Fibroblast of the aortic adventitia (primary cell): Measurements from ENCODE around the gene ABTB2. TPM values are rescaled to one million over a fixed set of nuclear protein-coding genes. Genes with fewer than 3 reads are reported as not detected.

ENCODE experiments used
- DNase-seq: peaks from one replicate; pipeline ENCODE4 v3.0.0-alpha.2; 2010; ENCODE audit warnings: low read depth
- H3K4me3 ChIP-seq: 2 replicates; pipeline ENCODE4 v1.5.1; 2011; ENCODE audit warnings: low read depth, mild to moderate bottlenecking, control low read depth, low read length, moderate library complexity
- total RNA-seq: library from RNA; depleted of rRNA; stranded (reverse); fragments of >200 nt; gene quantifications from 2 replicates; pipeline ENCODE4 v1.2.3, GENCODE V29; 2012; ENCODE audit warnings: low replicate concordance
- TF ChIP-seq, protein P1 (sequence below): IDR thresholded peaks from 2 replicates; pipeline ENCODE4 v1.5.1; 2011; ENCODE audit warnings: mild to moderate bottlenecking, low read length, control low read depth, inconsistent platforms; ENCODE audit not compliant: insufficient read depth

ABTB2 gene
- total RNA-seq, 1 donor: 1.7 TPM

DNA sequence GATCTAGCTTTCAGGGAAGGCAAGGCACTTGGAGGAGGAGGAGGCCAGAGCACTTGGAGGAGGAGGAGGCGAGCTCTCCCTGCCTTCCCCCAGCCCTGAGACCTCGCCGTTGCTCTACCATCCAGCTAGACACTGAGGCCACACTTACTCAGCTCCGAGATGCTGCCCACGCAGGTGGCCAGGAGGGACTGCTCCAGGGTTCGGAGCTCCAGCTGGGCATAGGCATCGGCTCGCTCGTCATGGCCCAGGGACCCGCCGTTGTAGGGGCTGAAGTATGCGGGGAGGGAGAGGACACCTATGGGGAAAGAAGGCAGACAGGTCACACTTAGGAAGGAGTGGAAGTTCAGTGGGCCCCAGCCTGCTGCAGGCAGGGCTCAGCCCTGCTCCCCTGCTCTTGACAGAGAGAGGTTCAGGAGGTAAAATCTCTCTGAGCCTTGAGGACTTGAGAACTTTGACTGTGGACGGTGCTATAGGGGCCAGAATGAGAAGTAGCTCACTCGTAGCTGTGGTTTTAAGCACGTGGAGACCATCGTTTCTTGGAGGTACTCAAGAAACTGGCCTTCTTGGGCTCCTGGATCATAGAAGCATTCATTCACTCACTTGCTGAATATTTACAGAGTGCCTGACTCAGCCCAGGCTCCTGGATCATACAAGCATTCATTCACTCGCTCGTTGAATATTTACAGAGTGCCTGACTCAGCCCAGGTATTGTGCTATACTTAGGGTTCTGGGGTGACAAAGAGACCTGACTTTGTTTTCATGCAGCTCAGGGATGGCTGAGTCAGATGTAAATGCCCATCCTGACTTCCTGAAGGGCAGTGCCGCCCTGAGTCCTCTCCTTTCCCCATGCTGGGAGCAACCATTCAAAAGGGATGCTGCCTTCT lies 153.2 kb downstream of the ABTB2 start:
- no peak overlapping the region for H3K4me3 ChIP-seq
- TF ChIP-seq, protein P1, sequence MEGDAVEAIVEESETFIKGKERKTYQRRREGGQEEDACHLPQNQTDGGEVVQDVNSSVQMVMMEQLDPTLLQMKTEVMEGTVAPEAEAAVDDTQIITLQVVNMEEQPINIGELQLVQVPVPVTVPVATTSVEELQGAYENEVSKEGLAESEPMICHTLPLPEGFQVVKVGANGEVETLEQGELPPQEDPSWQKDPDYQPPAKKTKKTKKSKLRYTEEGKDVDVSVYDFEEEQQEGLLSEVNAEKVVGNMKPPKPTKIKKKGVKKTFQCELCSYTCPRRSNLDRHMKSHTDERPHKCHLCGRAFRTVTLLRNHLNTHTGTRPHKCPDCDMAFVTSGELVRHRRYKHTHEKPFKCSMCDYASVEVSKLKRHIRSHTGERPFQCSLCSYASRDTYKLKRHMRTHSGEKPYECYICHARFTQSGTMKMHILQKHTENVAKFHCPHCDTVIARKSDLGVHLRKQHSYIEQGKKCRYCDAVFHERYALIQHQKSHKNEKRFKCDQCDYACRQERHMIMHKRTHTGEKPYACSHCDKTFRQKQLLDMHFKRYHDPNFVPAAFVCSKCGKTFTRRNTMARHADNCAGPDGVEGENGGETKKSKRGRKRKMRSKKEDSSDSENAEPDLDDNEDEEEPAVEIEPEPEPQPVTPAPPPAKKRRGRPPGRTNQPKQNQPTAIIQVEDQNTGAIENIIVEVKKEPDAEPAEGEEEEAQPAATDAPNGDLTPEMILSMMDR: no peak
- no peak for DNase-seq

DNA sequence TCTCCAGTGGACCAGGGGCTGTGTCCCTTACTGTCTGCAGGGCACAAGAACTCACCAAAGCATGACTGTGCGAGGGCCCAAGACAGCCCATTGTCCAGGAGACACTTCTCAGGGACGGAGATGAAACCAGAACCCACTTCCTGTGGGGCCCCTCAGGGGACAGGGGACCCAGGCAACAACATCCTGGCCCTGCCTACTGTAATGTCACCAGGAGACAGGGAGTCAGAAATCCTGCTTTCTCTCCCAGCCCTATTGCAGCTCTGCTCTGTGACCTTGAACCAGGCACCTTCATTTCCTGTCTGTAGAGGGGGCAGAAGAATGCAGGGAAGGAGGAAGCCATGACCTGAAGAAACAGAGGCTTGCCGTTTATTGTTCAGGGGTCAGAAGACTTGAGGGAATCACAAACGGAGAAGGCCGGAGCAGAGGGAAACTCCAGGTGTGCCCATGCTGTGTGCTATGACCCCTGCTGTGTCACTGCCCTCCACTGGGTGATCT lies 154.4 kb downstream of the ABTB2 start:
- TF ChIP-seq, protein P1: no peak
- no peak overlapping the region for H3K4me3 ChIP-seq
- DNase-seq: no peak

DNA sequence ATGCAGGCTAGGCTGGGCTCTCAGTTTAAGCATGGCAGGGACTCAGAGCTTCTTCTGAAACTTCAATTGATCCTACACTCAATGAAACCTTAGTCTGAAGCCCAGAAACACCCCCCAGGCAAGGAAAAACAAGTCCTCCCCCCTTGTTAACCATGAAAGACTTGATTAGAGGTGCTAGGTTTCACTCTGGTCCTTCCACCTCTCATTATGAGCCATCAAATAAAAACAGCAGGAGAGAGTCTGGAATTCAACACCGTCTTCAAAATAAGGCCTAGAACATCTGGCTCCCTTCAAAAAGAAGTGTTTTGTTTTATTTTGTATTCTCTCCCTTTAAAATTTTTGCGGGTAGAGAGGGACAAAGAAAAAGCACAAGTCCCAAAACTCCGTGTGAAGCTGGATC lies 156.7 kb downstream of the ABTB2 start:
- H3K4me3 ChIP-seq: no peak overlapping the region
- TF ChIP-seq, protein P1: no peak
- no peak for DNase-seq

DNA sequence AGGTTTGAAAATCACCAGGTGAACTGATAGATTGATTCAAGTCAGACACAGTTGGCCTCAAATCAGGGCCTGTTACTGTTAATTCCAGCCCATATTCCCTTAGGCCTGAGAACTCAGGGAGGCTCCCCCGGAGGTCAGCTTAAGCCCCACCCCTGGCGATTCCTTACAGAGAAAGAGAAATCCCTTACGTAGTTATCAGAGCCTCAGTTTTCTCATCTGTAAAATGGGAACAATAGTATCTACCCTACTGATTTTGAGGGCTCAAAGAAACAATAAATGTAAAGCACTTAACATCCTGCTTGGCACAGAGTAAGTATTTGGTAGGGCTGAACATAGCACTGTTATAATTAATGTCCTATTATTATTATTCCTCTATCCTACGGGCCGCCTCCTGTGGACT lies 158.3 kb downstream of the ABTB2 start:
- no peak overlapping the region for H3K4me3 ChIP-seq
- no peak for DNase-seq
- TF ChIP-seq, protein P1: no peak

DNA sequence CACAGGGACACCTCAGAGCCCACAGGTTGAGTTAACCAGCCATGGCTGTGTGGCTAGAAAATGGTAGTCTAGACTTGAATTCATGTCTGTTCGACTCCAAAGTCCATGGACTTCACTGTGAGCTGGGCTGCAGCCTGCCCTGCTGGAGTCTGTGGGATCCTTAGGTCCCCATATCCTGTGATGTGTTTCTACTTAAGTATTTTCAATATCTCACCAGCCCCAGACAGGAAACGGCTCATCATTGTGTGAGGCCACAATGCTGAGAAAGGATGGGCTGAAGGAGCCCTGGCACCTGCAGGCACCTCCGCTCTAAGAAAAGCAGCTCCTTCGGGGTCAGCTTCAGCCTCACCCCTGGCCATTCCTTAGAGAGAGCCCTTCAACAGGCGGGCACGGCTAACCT lies 159.3 kb downstream of the ABTB2 start:
- no peak for DNase-seq
- TF ChIP-seq, protein P1: no peak
- no peak overlapping the region for H3K4me3 ChIP-seq

DNA sequence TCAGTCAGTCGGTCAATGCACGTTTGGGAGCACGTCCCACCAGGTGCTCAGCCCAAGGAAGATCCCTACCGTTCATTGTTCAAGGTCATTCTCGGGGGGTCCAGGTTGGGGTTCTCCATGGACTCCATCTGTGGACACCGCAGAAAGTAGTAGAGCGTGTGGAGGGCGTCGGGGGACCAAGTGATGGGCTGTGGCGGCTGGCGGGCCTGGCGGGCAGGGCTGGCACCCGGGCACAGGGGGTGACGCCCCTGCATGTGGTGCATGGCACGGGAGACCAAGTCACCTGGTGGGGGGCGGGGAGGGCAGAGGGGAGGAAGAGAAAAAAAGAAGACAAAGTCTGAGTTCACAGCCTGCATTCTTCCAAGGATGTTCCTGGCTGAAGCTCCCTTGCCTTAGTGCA lies 160.6 kb downstream of the ABTB2 start:
- TF ChIP-seq, protein P1: no peak
- no peak for DNase-seq
- H3K4me3 ChIP-seq: no peak overlapping the region
